ENCODE results near the gene CFAP58.

DNA sequence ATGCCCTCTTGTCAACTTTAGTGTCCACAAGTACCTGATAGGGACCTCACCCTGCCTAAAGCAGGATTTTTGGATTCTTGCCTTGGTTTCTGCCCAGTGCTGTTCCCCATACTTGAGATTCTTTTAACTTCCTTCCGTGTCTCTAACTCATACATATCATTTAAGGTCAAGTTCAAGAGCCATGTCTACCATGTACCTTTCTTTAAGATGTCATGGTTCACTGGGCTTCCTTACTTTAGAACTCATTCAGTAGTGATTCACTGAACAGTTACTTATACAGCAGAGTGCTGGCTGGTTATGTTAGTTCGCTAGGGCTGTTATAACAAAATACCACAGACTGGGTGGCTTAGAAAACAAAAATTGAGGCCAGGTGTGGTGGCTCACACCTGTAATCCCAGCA is 5.0 kb upstream of the CFAP58 start:
- TF ChIP-seq, protein P1, sequence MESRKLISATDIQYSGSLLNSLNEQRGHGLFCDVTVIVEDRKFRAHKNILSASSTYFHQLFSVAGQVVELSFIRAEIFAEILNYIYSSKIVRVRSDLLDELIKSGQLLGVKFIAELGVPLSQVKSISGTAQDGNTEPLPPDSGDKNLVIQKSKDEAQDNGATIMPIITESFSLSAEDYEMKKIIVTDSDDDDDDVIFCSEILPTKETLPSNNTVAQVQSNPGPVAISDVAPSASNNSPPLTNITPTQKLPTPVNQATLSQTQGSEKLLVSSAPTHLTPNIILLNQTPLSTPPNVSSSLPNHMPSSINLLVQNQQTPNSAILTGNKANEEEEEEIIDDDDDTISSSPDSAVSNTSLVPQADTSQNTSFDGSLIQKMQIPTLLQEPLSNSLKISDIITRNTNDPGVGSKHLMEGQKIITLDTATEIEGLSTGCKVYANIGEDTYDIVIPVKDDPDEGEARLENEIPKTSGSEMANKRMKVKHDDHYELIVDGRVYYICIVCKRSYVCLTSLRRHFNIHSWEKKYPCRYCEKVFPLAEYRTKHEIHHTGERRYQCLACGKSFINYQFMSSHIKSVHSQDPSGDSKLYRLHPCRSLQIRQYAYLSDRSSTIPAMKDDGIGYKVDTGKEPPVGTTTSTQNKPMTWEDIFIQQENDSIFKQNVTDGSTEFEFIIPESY (IDR thresholded peaks at IDR 0.05): no peak
- TF ChIP-seq, protein P2, sequence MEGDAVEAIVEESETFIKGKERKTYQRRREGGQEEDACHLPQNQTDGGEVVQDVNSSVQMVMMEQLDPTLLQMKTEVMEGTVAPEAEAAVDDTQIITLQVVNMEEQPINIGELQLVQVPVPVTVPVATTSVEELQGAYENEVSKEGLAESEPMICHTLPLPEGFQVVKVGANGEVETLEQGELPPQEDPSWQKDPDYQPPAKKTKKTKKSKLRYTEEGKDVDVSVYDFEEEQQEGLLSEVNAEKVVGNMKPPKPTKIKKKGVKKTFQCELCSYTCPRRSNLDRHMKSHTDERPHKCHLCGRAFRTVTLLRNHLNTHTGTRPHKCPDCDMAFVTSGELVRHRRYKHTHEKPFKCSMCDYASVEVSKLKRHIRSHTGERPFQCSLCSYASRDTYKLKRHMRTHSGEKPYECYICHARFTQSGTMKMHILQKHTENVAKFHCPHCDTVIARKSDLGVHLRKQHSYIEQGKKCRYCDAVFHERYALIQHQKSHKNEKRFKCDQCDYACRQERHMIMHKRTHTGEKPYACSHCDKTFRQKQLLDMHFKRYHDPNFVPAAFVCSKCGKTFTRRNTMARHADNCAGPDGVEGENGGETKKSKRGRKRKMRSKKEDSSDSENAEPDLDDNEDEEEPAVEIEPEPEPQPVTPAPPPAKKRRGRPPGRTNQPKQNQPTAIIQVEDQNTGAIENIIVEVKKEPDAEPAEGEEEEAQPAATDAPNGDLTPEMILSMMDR (IDR thresholded peaks at IDR 0.05; ENCODE audit: low read depth, low read length, missing input control): no peak
- TF ChIP-seq REST (IDR thresholded peaks at IDR 0.05): no peak
- no peak for TF ChIP-seq YY1 (IDR thresholded peaks at IDR 0.05)
- TF ChIP-seq TAF1 (conservative IDR thresholded peaks at IDR 0.05): no peak
- TF ChIP-seq SP1 (IDR thresholded peaks at IDR 0.05): no peak
- no peak for TF ChIP-seq GABPA (IDR thresholded peaks at IDR 0.05 in 1 of 2, conservative IDR thresholded peaks at IDR 0.05 in 1 of 2)
- no peak for TF ChIP-seq MAX (IDR thresholded peaks at IDR 0.05)
- TF ChIP-seq FOXA1 (IDR thresholded peaks at IDR 0.05): no peak

Data from liver (tissue), 3 donors.